H9 (cell line): Measurements from ENCODE around the gene MSI2. TPM values are rescaled to one million over a fixed set of nuclear protein-coding genes. Genes with fewer than 3 reads are reported as not detected.

Experiments used
- DNase-seq: peaks from one replicate; pipeline ENCODE4 v3.0.0-alpha.2; 2017
- H2AFZ ChIP-seq: one replicate; pipeline ENCODE4 v1.6.1; 2013; ENCODE audit warnings: mild to moderate bottlenecking, low read length, control low read depth, moderate library complexity
- H2AK5ac ChIP-seq: 2 replicates; pipeline ENCODE4 v1.6.1; 2013; ENCODE audit warnings: low read length, control low read depth, mixed read lengths; ENCODE audit not compliant: insufficient read length
- H2BK120ac ChIP-seq: one replicate; pipeline ENCODE4 v1.6.1; 2013; ENCODE audit warnings: low read depth, mild to moderate bottlenecking, low read length, control low read depth, inconsistent platforms; ENCODE audit not compliant: poor library complexity, severe bottlenecking
- H2BK12ac ChIP-seq: 2 replicates; pipeline ENCODE4 v1.6.1; 2013; ENCODE audit warnings: low read length, control low read depth, mixed read lengths, low read depth; ENCODE audit not compliant: insufficient read length
- H2BK15ac ChIP-seq: 2 replicates; pipeline ENCODE4 v1.6.1; 2013; ENCODE audit warnings: low read depth, low read length, control low read depth
- H2BK20ac ChIP-seq: one replicate; pipeline ENCODE4 v1.6.1; 2013; ENCODE audit warnings: low read depth, mild to moderate bottlenecking, low read length, control low read depth, inconsistent platforms; ENCODE audit not compliant: poor library complexity, severe bottlenecking
- H2BK5ac ChIP-seq: 2 replicates; pipeline ENCODE4 v1.6.1; 2013; ENCODE audit warnings: low read length, control low read depth, mixed read lengths; ENCODE audit not compliant: insufficient read length
- H3K14ac ChIP-seq: 2 replicates; pipeline ENCODE4 v1.6.1; 2013; ENCODE audit warnings: low read length, control low read depth; ENCODE audit not compliant: insufficient read depth
- H3K18ac ChIP-seq: 2 replicates; pipeline ENCODE4 v1.6.1; 2013; ENCODE audit warnings: low read depth, mild to moderate bottlenecking, mixed read lengths, low read length, control low read depth; ENCODE audit not compliant: insufficient read length
- H3K23ac ChIP-seq: 2 replicates; pipeline ENCODE4 v1.6.1; 2013; ENCODE audit warnings: low read length, control low read depth, mixed read lengths, low read depth; ENCODE audit not compliant: insufficient read length
- H3K23me2 ChIP-seq: 2 replicates; pipeline ENCODE4 v1.6.1; 2013; ENCODE audit warnings: low read depth, mild to moderate bottlenecking, mixed read lengths, low read length, control low read depth; ENCODE audit not compliant: insufficient read length, poor library complexity, severe bottlenecking
- H3K27ac ChIP-seq: 2 replicates; pipeline ENCODE4 v1.5.1; 2013; ENCODE audit warnings: low read length, control low read depth, mixed read lengths, low read depth; ENCODE audit not compliant: insufficient read length
- H3K27me3 ChIP-seq: 2 replicates; pipeline ENCODE4 v1.6.1; 2013; ENCODE audit warnings: low read length, control low read depth, inconsistent platforms; ENCODE audit not compliant: insufficient read depth
- H3K4ac ChIP-seq: 2 replicates; pipeline ENCODE4 v1.6.1; 2013; ENCODE audit warnings: low read depth, mild to moderate bottlenecking, control low read depth, inconsistent platforms, low read length, moderate library complexity
- H3K4me1 ChIP-seq: 2 replicates; pipeline ENCODE4 v1.6.1; 2013; ENCODE audit warnings: low read length, control low read depth, inconsistent platforms; ENCODE audit not compliant: insufficient read depth
- H3K4me2 ChIP-seq: 2 replicates; pipeline ENCODE4 v1.6.1; 2013; ENCODE audit warnings: low read length, control low read depth, mixed read lengths; ENCODE audit not compliant: insufficient read length, insufficient read depth
- H3K56ac ChIP-seq: 2 replicates; pipeline ENCODE4 v1.6.1; 2013; ENCODE audit warnings: low read depth, mild to moderate bottlenecking, mixed read lengths, low read length, control low read depth; ENCODE audit not compliant: insufficient read length
- H3K79me1 ChIP-seq: 2 replicates; pipeline ENCODE4 v1.6.1; 2013; ENCODE audit warnings: low read depth, mild to moderate bottlenecking, moderate library complexity, low read length, control low read depth, inconsistent platforms; ENCODE audit not compliant: insufficient read depth, poor library complexity, severe bottlenecking
- H3K79me2 ChIP-seq: 2 replicates; pipeline ENCODE4 v1.6.1; 2013; ENCODE audit warnings: low read length, control low read depth, inconsistent platforms; ENCODE audit not compliant: insufficient read depth
- H3K9ac ChIP-seq: 2 replicates; pipeline ENCODE4 v1.6.1; 2013; ENCODE audit warnings: low read length, control low read depth, mixed read lengths; ENCODE audit not compliant: insufficient read length; ENCODE audit errors: extremely low read depth
- H3K9me3 ChIP-seq: one replicate; pipeline ENCODE4 v1.6.1; 2013; ENCODE audit warnings: low read depth, low read length, inconsistent platforms; ENCODE audit not compliant: control insufficient read depth
- H3T11ph ChIP-seq: one replicate; pipeline ENCODE4 v1.6.1; 2013; ENCODE audit warnings: mild to moderate bottlenecking, low read length, control low read depth, inconsistent platforms
- H4K20me1 ChIP-seq: one replicate; pipeline ENCODE4 v1.6.1; 2013; ENCODE audit not compliant: control insufficient read depth, insufficient read length, insufficient read depth
- H4K5ac ChIP-seq: 2 replicates; pipeline ENCODE4 v1.6.1; 2013; ENCODE audit warnings: low read depth, mild to moderate bottlenecking, mixed read lengths, low read length, control low read depth; ENCODE audit not compliant: insufficient read length
- H4K8ac ChIP-seq: replicated peaks from 2 replicates; pipeline ENCODE4 v1.6.1; 2013; ENCODE audit warnings: low read length, control low read depth, mixed read lengths, low read depth; ENCODE audit not compliant: insufficient read length
- H4K91ac ChIP-seq: 2 replicates; pipeline ENCODE4 v1.6.1; 2013; ENCODE audit warnings: low read depth, mild to moderate bottlenecking, moderate library complexity, mixed read lengths, low read length, control low read depth; ENCODE audit not compliant: insufficient read length
- H3K27ac Mint-ChIP-seq, 3 experiments: 2 replicates in 2 of 3; 3 replicates in 1 of 3; pipeline ENCODE4 v1.8.0; 2020 to 2021; ENCODE audit warnings: mixed read lengths in 3 of 3, mild to moderate bottlenecking in 1 of 3, moderate library complexity in 1 of 3
- H3K27me3 Mint-ChIP-seq: 2 replicates; pipeline ENCODE4 v1.8.0; 2021; ENCODE audit warnings: low read depth, mild to moderate bottlenecking, moderate library complexity, mixed read lengths
- H3K36me3 Mint-ChIP-seq, 3 experiments: 2 replicates in 2 of 3; 3 replicates in 1 of 3; pipeline ENCODE4 v1.8.0; 2020 to 2021; ENCODE audit warnings: low read depth in 3 of 3, mixed read lengths in 3 of 3; ENCODE audit not compliant: insufficient read depth in 1 of 3
- H3K4me1 Mint-ChIP-seq, 2 experiments: 2 replicates each; pipeline ENCODE4 v1.8.0; 2020; ENCODE audit warnings: mixed read lengths in 2 of 2
- H3K4me3 Mint-ChIP-seq, 2 experiments: 2 replicates in 1 of 2; 3 replicates in 1 of 2; pipeline ENCODE4 v1.8.0; 2020 to 2021; ENCODE audit warnings: mild to moderate bottlenecking in 2 of 2, mixed read lengths in 2 of 2, moderate library complexity in 1 of 2
- H3K9me3 Mint-ChIP-seq, 2 experiments: 2 replicates in 1 of 2; 3 replicates in 1 of 2; pipeline ENCODE4 v1.8.0; 2020; ENCODE audit warnings: mild to moderate bottlenecking in 2 of 2, mixed read lengths in 2 of 2, moderate library complexity in 1 of 2
- WGBS: extraction: QIAGEN DNeasy Blood & Tissue Kit; methylation state at CpG from one replicate; pipeline ENCODE4 v1.1.7; 2013; ENCODE audit warnings: missing lambda C conversion rate, low lambda C conversion rate, mixed read lengths; ENCODE audit not compliant: insufficient read length; ENCODE audit errors: extremely low coverage; 5-methylcytosine and 5-hydroxymethylcytosine counted together
- total RNA-seq: library from RNA; stranded (reverse); gene quantifications from 2 replicates; pipeline ENCODE4 v1.2.1, GENCODE V29; 2021
- TF ChIP-seq, protein P1 (sequence below): fragments of 200-600 bp; sonication (generic); conservative IDR thresholded peaks from 3 replicates; pipeline ENCODE4 v1.8.0; 2021; ENCODE audit warnings: antibody characterized with exemption, mild to moderate bottlenecking

The MSI2 gene
- total RNA-seq, 1 experiment from 2014 or later: 98.5 TPM

DNA sequence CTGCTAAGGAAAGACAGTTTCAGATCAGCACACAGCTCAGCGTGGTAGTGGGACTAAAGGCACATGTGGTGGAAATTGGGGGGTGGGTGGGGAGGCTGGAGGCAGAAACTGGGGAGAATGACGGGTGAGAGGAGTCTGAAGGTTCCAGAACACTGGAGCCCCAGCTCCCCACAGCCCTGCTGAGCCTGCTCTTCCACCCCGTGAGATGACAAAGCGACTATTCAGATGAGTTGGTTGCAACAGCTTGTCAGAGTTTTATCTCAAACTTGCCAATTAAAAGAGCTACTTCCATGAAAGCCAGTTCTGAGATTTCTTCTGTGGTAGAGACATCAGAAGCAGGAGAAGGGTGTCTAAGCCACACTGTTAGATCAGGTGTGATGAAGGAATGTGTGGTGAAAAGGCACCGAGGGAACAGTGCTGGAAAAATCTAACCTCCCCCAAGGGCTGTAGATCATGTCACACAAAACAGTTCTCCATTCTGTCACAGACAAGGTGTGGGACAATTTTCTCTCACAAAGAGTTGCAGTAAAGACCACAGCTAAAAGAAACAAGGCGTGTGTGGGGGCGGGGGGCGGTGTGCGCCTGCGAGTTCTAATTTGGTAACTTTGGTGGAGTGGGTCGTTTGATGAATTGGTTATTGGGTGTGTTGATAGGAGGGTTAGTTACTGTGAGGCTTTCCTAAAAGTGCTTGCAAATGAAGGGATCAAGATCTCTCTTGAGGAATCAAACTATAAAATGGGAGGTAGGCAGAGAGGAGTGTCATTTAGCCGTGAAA, 449.8 kb downstream of the MSI2 start:
- no peak overlapping the region for H4K5ac ChIP-seq
- no peaks in the 10 kb centered on the region for H3K27me3 ChIP-seq
- H2AFZ ChIP-seq: no peak overlapping the region
- H2AK5ac ChIP-seq: no peak overlapping the region
- no peak for DNase-seq
- H3K9ac ChIP-seq: no peak overlapping the region
- Mint-ChIP-seq H3K4me1 (peaks cover 18 to 27% of the 10 kb centered on the region in 2 experiments), H3K4me3 (no peak overlapping the region), H3K36me3 (no peaks in the 10 kb centered on the region), H3K27me3 (peaks cover 15% of the 10 kb centered on the region), H3K9me3 (no peaks in the 10 kb centered on the region), H3K27ac (no peak overlapping the region; a peak in 1 of 7 replicates)
- no peak overlapping the region for H4K8ac ChIP-seq
- no peak overlapping the region for H2BK5ac ChIP-seq
- no peak overlapping the region for H2BK12ac ChIP-seq
- H4K91ac ChIP-seq: no peak overlapping the region
- H3K27ac ChIP-seq: no peak overlapping the region
- no peak overlapping the region for H2BK15ac ChIP-seq
- no peaks in the 10 kb centered on the region for H3K4me1 ChIP-seq
- no peak overlapping the region for H3K4me2 ChIP-seq
- no peak overlapping the region for H3K23ac ChIP-seq
- 100% methylated on average over 1 of the region's 12 CpGs for WGBS
- TF ChIP-seq, protein P1, sequence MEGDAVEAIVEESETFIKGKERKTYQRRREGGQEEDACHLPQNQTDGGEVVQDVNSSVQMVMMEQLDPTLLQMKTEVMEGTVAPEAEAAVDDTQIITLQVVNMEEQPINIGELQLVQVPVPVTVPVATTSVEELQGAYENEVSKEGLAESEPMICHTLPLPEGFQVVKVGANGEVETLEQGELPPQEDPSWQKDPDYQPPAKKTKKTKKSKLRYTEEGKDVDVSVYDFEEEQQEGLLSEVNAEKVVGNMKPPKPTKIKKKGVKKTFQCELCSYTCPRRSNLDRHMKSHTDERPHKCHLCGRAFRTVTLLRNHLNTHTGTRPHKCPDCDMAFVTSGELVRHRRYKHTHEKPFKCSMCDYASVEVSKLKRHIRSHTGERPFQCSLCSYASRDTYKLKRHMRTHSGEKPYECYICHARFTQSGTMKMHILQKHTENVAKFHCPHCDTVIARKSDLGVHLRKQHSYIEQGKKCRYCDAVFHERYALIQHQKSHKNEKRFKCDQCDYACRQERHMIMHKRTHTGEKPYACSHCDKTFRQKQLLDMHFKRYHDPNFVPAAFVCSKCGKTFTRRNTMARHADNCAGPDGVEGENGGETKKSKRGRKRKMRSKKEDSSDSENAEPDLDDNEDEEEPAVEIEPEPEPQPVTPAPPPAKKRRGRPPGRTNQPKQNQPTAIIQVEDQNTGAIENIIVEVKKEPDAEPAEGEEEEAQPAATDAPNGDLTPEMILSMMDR: no peak
- H4K20me1 ChIP-seq: no peaks in the 10 kb centered on the region
- H3T11ph ChIP-seq: no peak overlapping the region
- no peaks in the 10 kb centered on the region for H3K9me3 ChIP-seq
- H3K79me2 ChIP-seq: no peaks in the 10 kb centered on the region
- H3K56ac ChIP-seq: no peak overlapping the region
- H2BK20ac ChIP-seq: no peak overlapping the region
- no peak overlapping the region for H3K18ac ChIP-seq
- no peaks in the 10 kb centered on the region for H3K79me1 ChIP-seq
- no peaks in the 10 kb centered on the region for H3K23me2 ChIP-seq
- H2BK120ac ChIP-seq: no peak overlapping the region
- H3K14ac ChIP-seq: no peak overlapping the region
- H3K4ac ChIP-seq: no peak overlapping the region
